Aorta (tissue), 5 donors: ENCODE results near the gene KCNK6. TPM values are rescaled to one million over a fixed set of nuclear protein-coding genes. Genes with fewer than 3 reads are reported as not detected.
A peak's percentile ranks its signal among the peaks of the same experiment; 100 is the strongest.

Experiments used
- ATAC-seq: fragments of 200-7000 bp; cut with Tn5 transposase; one replicate; pipeline ENCODE4 v1.9.1; 2022; ENCODE audit warnings: moderate library complexity; ENCODE audit not compliant: low FRiP score
- DNase-seq, 2 donors: peaks; one replicate each; pipeline ENCODE4 v3.0.0-alpha.2; 2020
- H3K27ac ChIP-seq, 2 donors: one replicate each; pipeline ENCODE4 v1.5.1; 2013; ENCODE audit warnings: low read length in 2 of 2, mild to moderate bottlenecking in 2 of 2, moderate library complexity in 2 of 2, control low read depth in 1 of 2, inconsistent platforms in 1 of 2, low read depth in 1 of 2
- H3K27me3 ChIP-seq, 2 donors: one replicate each; pipeline ENCODE4 v1.6.1; 2013; ENCODE audit warnings: control low read depth in 1 of 2, low read length in 1 of 2, mild to moderate bottlenecking in 1 of 2, moderate library complexity in 1 of 2; ENCODE audit not compliant: insufficient read depth in 2 of 2, control insufficient read depth in 1 of 2
- H3K36me3 ChIP-seq, 2 donors: one replicate each; pipeline ENCODE4 v1.6.1; 2013; ENCODE audit warnings: control low read depth in 1 of 2, low read length in 1 of 2, mild to moderate bottlenecking in 1 of 2; ENCODE audit not compliant: insufficient read depth in 2 of 2, control insufficient read depth in 1 of 2
- H3K4me1 ChIP-seq, 2 donors: one replicate each; pipeline ENCODE4 v1.6.1; 2013; ENCODE audit warnings: low read length in 2 of 2, control low read depth in 1 of 2, mild to moderate bottlenecking in 1 of 2, moderate library complexity in 1 of 2; ENCODE audit not compliant: insufficient read depth in 2 of 2, control insufficient read depth in 1 of 2
- H3K4me3 ChIP-seq, 2 donors: one replicate each; pipeline ENCODE4 v1.5.1; 2013; ENCODE audit warnings: low read length in 2 of 2, control low read depth in 1 of 2, mild to moderate bottlenecking in 1 of 2
- H3K9me3 ChIP-seq: one replicate; pipeline ENCODE4 v1.6.1; 2013; ENCODE audit warnings: mild to moderate bottlenecking, low read length; ENCODE audit not compliant: control insufficient read depth
- WGBS, 2 donors: extraction: QIAGEN DNeasy Blood & Tissue Kit; methylation state at CpG; one replicate each; pipeline ENCODE4 v1.1.7; 2013; 5-methylcytosine and 5-hydroxymethylcytosine counted together
- intact Hi-C, 2 donors: fragments of 100-400 bp; cut with DNase I; formaldehyde crosslinking; loops; one replicate each; pipeline versions ENCODE4 v1.14.2 to v1.15.0; 2022
- polyA plus RNA-seq, 2 donors: library from polyadenylated mRNA; stranded (reverse); fragments of 200-250 nt; gene quantifications; one replicate each; pipeline ENCODE4 v1.2.3, GENCODE V29; 2013
- total RNA-seq, 2 donors: library from RNA; stranded (reverse); fragmentation: NEBNext Ultra II Directional; extraction: Animal tissue kit (Norgen Biotek cat#: 25700); gene quantifications; one replicate each; pipeline ENCODE4 v1.2.1, GENCODE V29; 2021
- donor health status: healthy with polysubstance abuse.
- donor health status: Bipolar disorder and iron deficiency.
- donor health status: DM: no; HTN: no; CAD: no.
- donor health status: DM: no; HTN: no; CAD: no.
- donor health status: DM: yes; HTN: yes; CAD: no.

The KCNK6 gene
- total and polyA plus RNA-seq, 4 donors, result 13.1 to 25.2 (median 21.1) TPM

- intact Hi-C loops, result loop anchor here (5.0 kb wide), 2 partner anchors 57 to 82 kb away; no protein-coding TSS in a partner anchor
- Histone ChIP-seq H3K36me3 (peaks cover 0 to 14% of the 10 kb centered on the region in 2 donors), H3K27me3 (no peaks in the 10 kb centered on the region), H3K27ac (no peak overlapping the region), H3K4me1 (peaks cover 0 to 5% of the 10 kb centered on the region in 2 donors), H3K4me3 (no peak overlapping the region), H3K9me3 (no peaks in the 10 kb centered on the region)
- WGBS, 2 donors, result 92 to 99% methylated on average over 4 of the region's 4 CpGs
- DNase-seq, result no peak
- ATAC-seq, result no peak
Measured at GRCh38 chr19:38324431-38324830, 4.8 kb downstream of the KCNK6 start.

GRCh38 chr19:38326591-38326990 is 6.9 kb downstream of the KCNK6 start:
- intact Hi-C loops, result no loop called here
- no peak for ATAC-seq
- no peak for DNase-seq
- no peaks in the 10 kb centered on the region for H3K27me3 ChIP-seq
- H3K36me3 ChIP-seq, result peaks cover 0 to 14% of the 10 kb centered on the region in 2 donors
- H3K9me3 ChIP-seq, result no peaks in the 10 kb centered on the region
- H3K4me1 ChIP-seq, result peaks cover 0 to 5% of the 10 kb centered on the region in 2 donors
- 93 to 94% methylated on average over 22 of the region's 22 CpGs for WGBS, 2 donors
- H3K4me3 ChIP-seq, result no peak overlapping the region
- no peak overlapping the region for H3K27ac ChIP-seq

- ATAC-seq (no peak), DNase-seq (no peak)
- Histone ChIP-seq H3K4me1 (no peaks in the 10 kb centered on the region), H3K36me3 (peaks cover 0 to 12% of the 10 kb centered on the region in 2 donors), H3K9me3 (no peaks in the 10 kb centered on the region), H3K4me3 (no peak overlapping the region), H3K27me3 (no peaks in the 10 kb centered on the region), H3K27ac (no peak overlapping the region)
- intact Hi-C loops, result loop anchor here in 1 of 2 donors (10.0 kb wide), 1 partner anchor 425 kb away; the partner anchor contains the start of genes SIPA1L3 and WDR87
- WGBS, 2 donors, result 89 to 94% methylated on average over 7 of the region's 7 CpGs
Measured at GRCh38 chr19:38329651-38330050, 10.0 kb downstream of the KCNK6 start.

GRCh38 chr19:38331728-38332127 is 12.1 kb downstream of the KCNK6 start:
- H3K4me1 ChIP-seq, result no peaks in the 10 kb centered on the region
- 89 to 97% methylated on average over 1 of the region's 1 CpG for WGBS, 2 donors
- ATAC-seq (no peak), DNase-seq (no peak)
- H3K27me3 ChIP-seq, result no peaks in the 10 kb centered on the region
- H3K27ac ChIP-seq, result no peak overlapping the region
- no peaks in the 10 kb centered on the region for H3K9me3 ChIP-seq
- intact Hi-C loops, result loop anchor here in 1 of 2 donors (10.0 kb wide), 1 partner anchor 427 kb away; the partner anchor contains the start of genes SIPA1L3 and WDR87
- peaks cover 0 to 10% of the 10 kb centered on the region in 2 donors for H3K36me3 ChIP-seq
- H3K4me3 ChIP-seq, result no peak overlapping the region

- 82 to 91% methylated on average over 9 of the region's 9 CpGs for WGBS, 2 donors
- no peak overlapping the region for H3K27ac ChIP-seq
- H3K36me3 ChIP-seq, result no peaks in the 10 kb centered on the region
- H3K4me3 ChIP-seq, result no peak overlapping the region
- H3K4me1 ChIP-seq, result no peaks in the 10 kb centered on the region
- DNase-seq (no peak), ATAC-seq (no peak)
- H3K9me3 ChIP-seq, result no peaks in the 10 kb centered on the region
- intact Hi-C loops, result loop anchor here in 1 of 2 donors (10.0 kb wide), 1 partner anchor 428 kb away; the partner anchor contains the start of genes SIPA1L3 and WDR87
- H3K27me3 ChIP-seq, result no peaks in the 10 kb centered on the region
Measured at GRCh38 chr19:38333245-38333644, 13.6 kb downstream of the KCNK6 start.

GRCh38 chr19:38335949-38336637 is 16.4 kb downstream of the KCNK6 start:
- H3K27ac ChIP-seq, result peak overlapping the region in 1 of 2 donors; percentile 93
- peak; percentile 98 to 99 for DNase-seq
- peak overlapping the region; percentile 23 to 59 for H3K4me3 ChIP-seq
- no peaks in the 10 kb centered on the region for H3K27me3 ChIP-seq
- H3K4me1 ChIP-seq, result no peaks in the 10 kb centered on the region
- H3K36me3 ChIP-seq, result no peaks in the 10 kb centered on the region
- ATAC-seq, result peak; percentile 96
- no peaks in the 10 kb centered on the region for H3K9me3 ChIP-seq
- WGBS, 2 donors, result 1% methylated on average over 45 to 52 of the region's 52 CpGs
- intact Hi-C loops, result loop anchor here (1.0 to 10.0 kb wide), 10 partner anchors 36 to 516 kb away; partner anchors contain the start of genes PSMD8 (in 2 of the 2), GGN (in 1 of the 2), SIPA1L3 (in 1 of the 2) and SPRED3 (in 1 of the 2)

- intact Hi-C loops, result loop anchor here (1.0 to 10.0 kb wide), 7 partner anchors 36 to 516 kb away; partner anchors contain the start of genes PSMD8 (in 2 of the 2), GGN (in 1 of the 2), SIPA1L3 (in 1 of the 2) and SPRED3 (in 1 of the 2)
- DNase-seq (peak; percentile 98 to 99), ATAC-seq (peak; percentile 89)
- Histone ChIP-seq H3K4me1 (no peaks in the 10 kb centered on the region), H3K27ac (peak overlapping the region in 1 of 2 donors; percentile 89), H3K36me3 (no peaks in the 10 kb centered on the region), H3K4me3 (peak overlapping the region; percentile 19 to 59), H3K27me3 (no peaks in the 10 kb centered on the region), H3K9me3 (no peaks in the 10 kb centered on the region)
- WGBS, 2 donors, result 2% methylated on average over 41 of the region's 41 CpGs
Measured at GRCh38 chr19:38336638-38337359, 17.2 kb downstream of the KCNK6 start.

- ATAC-seq, result no peak
- Histone ChIP-seq H3K4me3 (no peak overlapping the region), H3K27me3 (no peaks in the 10 kb centered on the region), H3K4me1 (no peaks in the 10 kb centered on the region), H3K36me3 (no peaks in the 10 kb centered on the region), H3K27ac (no peak overlapping the region), H3K9me3 (no peaks in the 10 kb centered on the region)
- DNase-seq, result no peak
- WGBS, 2 donors, result 61 to 62% methylated on average over 10 of the region's 10 CpGs
- intact Hi-C loops, result loop anchor here (5.0 to 10.0 kb wide), 6 partner anchors 35 to 515 kb away; partner anchors contain the start of genes GGN (in 1 of the 2), PSMD8 (in 1 of the 2), SIPA1L3 (in 1 of the 2) and SPRED3 (in 1 of the 2)
Measured at GRCh38 chr19:38337360-38337653, 17.7 kb downstream of the KCNK6 start.
